HepG2 (cell line): ENCODE data around the gene TSHZ2.

Source experiments
- HDAC2 ChIP-seq: sonication (generic); formaldehyde crosslinking; IDR thresholded peaks from 2 replicates; pipeline ENCODE4 v1.4.0; 2020; ENCODE audit warnings: missing genetic modification reagents
- IKZF1 ChIP-seq: fragments of 450-650 bp; IDR thresholded peaks from 2 replicates; pipeline ENCODE4 v1.7.1; 2016
- PCBP1 ChIP-seq: fragments of 200-400 bp; formaldehyde crosslinking; IDR thresholded peaks from 2 replicates; pipeline ENCODE4 v1.6.1; 2017; ENCODE audit warnings: mild to moderate bottlenecking, low read depth, low read length, borderline replicate concordance
- ZNF598 ChIP-seq: sonication (generic); formaldehyde crosslinking; IDR thresholded peaks from 2 replicates; pipeline ENCODE4 v1.5.1; 2020; ENCODE audit warnings: mild to moderate bottlenecking, missing genetic modification reagents, borderline replicate concordance

DNA sequence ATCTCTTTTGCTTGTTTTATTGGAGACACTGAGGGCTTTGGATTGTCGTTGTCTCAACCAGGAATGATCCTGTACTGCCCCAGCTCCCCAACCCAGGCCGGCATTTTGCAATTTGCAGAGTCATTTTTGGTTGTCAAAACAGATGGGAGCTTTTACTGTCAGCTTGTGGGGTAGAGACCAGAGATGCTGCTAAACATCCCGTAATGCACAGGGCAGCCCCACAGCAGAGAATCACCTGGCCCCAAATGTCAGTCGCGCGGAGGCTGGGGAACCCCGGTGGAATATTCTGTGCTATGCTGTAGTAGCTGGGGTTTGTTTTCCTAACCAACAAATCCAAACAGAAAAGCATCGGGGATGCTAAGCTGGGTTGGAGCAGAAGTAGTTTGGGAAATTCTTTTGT is 99.7 kb downstream of the TSHZ2 start:
- TF ChIP-seq PCBP1: no peak
- no peak for TF ChIP-seq HDAC2
- no peak for TF ChIP-seq IKZF1
- TF ChIP-seq ZNF598: no peak
